C4-2B (cell line): ENCODE results near the gene ANXA2R.
"Not testable (repeated sequence)": the region's sequence is repeated elsewhere in the genome, so short reads cannot be mapped to it uniquely, and the experiment has no call there.

Source experiments
- ZFX ChIP-seq: fragments of 450-650 bp; IDR thresholded peaks from 2 replicates; pipeline ENCODE4 v1.6.1; 2017
- TF ChIP-seq, protein P1 (sequence below): fragments of 450-650 bp; conservative IDR thresholded peaks from 2 replicates; pipeline ENCODE4 v1.5.1; 2017; ENCODE audit warnings: mild to moderate bottlenecking

DNA sequence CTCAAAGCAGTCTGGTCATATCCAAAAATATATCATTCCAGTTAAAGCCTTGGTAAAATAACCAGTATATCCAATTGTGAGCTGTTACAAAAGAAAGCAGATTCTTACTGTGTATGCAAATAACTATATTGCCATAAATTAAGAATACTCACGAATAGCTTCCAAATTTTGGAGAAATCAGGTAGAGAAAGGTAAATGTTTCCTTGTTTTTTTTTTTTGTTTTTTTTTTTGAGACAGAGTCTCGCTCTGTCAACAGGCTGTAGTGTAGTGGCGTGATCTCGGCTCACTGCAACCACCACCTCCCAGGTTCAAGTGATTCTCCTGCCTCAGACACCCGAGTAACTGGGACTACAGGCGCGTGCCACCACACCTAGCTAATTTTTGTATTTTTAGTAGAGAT is 44.3 kb upstream of the ANXA2R start:
- TF ChIP-seq, protein P1, sequence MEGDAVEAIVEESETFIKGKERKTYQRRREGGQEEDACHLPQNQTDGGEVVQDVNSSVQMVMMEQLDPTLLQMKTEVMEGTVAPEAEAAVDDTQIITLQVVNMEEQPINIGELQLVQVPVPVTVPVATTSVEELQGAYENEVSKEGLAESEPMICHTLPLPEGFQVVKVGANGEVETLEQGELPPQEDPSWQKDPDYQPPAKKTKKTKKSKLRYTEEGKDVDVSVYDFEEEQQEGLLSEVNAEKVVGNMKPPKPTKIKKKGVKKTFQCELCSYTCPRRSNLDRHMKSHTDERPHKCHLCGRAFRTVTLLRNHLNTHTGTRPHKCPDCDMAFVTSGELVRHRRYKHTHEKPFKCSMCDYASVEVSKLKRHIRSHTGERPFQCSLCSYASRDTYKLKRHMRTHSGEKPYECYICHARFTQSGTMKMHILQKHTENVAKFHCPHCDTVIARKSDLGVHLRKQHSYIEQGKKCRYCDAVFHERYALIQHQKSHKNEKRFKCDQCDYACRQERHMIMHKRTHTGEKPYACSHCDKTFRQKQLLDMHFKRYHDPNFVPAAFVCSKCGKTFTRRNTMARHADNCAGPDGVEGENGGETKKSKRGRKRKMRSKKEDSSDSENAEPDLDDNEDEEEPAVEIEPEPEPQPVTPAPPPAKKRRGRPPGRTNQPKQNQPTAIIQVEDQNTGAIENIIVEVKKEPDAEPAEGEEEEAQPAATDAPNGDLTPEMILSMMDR, result not testable (repeated sequence)
- TF ChIP-seq ZFX, result not testable (repeated sequence)
